ENCODE results near the gene NCK2.

The NCK2 gene

GRCh38 chr2:105778080-105778607, 33.4 kb downstream of the NCK2 start:
- H3K4me1 ChIP-seq: peaks cover 0 to 51% (median 21%) of the 10 kb centered on the region in 4 donors
- H3K9me3 ChIP-seq: no peaks in the 10 kb centered on the region
- no peak overlapping the region for H3K27ac ChIP-seq
- H3K27me3 ChIP-seq: no peaks in the 10 kb centered on the region
- H3K36me3 ChIP-seq: no peaks in the 10 kb centered on the region
- no peak for DNase-seq
- intact Hi-C loops (cut with DNase I; ENCODE audit: low total_unique reads): no loop called here
- no peak for TF ChIP-seq CTCF (IDR thresholded peaks at IDR 0.05)
- H3K4me3 ChIP-seq: no peak overlapping the region

DNA sequence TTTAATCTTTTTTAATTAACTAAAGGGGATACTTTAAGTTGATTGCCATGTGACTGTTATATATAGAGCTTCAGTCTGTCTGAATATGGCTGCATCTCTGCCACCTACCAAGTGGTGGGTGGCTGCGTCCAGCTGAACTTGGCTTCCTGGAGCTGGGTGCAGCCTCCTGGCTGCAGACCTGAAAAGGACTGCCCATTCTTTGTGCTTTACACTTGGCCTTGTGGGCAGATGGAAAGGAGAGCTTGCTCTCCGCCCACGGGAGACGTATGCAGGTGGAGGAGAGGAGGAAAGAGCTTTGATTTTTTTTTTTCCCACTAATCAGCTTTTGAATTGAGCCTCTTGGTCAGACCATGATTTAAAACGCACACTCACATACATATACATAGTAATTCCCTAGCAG, 34.7 kb downstream of the NCK2 start:
- H3K36me3 ChIP-seq: no peaks in the 10 kb centered on the region
- no peak overlapping the region for H3K27ac ChIP-seq
- intact Hi-C loops (cut with DNase I; ENCODE audit: low total_unique reads): no loop called here
- no peak overlapping the region for H3K4me3 ChIP-seq
- no peak for TF ChIP-seq CTCF (IDR thresholded peaks at IDR 0.05)
- no peaks in the 10 kb centered on the region for H3K9me3 ChIP-seq
- peaks cover 0 to 41% (median 18%) of the 10 kb centered on the region in 4 donors for H3K4me1 ChIP-seq
- DNase-seq: no peak
- H3K27me3 ChIP-seq: no peaks in the 10 kb centered on the region

DNA sequence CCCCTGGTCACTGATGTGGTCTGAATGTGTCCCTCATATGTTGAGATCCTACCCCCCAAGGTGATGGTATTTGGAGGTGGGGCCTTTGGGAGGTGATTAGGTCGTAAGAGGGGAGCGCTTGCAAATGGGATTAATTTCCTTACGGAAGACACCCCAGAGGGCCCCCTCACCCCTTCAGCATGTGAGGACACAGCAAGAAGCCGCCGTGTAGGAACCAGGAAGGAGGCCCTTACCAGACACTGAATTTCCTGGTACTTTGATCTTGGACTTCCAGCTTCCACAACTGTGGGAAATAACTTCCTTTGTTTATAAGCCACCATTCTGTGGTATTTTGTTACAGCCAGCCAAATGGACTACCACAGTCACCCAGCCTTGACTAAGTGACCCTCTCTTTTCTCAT, 35.9 kb downstream of the NCK2 start:
- H3K27ac ChIP-seq: no peak overlapping the region
- H3K9me3 ChIP-seq: no peaks in the 10 kb centered on the region
- no peak for DNase-seq
- H3K36me3 ChIP-seq: no peaks in the 10 kb centered on the region
- intact Hi-C loops (cut with DNase I; ENCODE audit: low total_unique reads): no loop called here
- no peaks in the 10 kb centered on the region for H3K27me3 ChIP-seq
- no peak overlapping the region for H3K4me3 ChIP-seq
- no peak for TF ChIP-seq CTCF (IDR thresholded peaks at IDR 0.05)
- H3K4me1 ChIP-seq: peaks cover 0 to 37% (median 18%) of the 10 kb centered on the region in 4 donors

DNA sequence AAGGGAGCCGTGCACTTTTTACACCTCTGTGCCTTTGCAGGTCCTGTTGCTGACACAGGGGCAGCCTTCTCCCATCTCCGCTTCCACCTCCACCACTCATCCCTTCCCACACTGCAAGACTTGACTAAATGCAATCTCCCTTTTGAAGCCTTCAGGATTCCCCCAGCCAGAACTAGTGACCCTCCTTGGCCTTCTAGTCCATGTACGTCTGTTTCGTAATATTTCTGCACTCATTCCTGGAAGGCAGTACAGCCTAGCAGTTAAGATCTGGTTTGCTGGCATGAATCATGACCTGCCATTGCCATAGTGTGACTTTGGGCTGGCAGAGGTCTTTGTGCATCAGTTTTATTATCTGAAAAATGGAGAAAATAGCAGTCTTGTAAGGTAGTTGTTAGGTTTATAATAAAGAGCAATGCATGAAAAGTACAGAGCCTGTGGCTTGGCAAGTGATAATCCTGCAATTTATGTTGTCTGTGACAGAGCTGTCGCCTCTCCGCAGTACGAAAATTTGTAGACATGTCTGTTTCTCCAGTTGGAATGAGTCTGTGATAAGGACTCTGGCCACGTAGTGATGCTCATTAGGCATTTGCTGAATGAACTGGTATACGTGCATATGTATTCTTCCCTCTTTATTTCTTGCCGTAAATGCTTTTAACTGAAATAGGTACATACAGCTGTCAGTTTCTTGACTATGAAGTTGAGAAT, 36.7 kb downstream of the NCK2 start:
- Histone ChIP-seq H3K27ac (no peak overlapping the region), H3K27me3 (no peaks in the 10 kb centered on the region), H3K4me1 (peaks cover 0 to 39% (median 16%) of the 10 kb centered on the region in 4 donors), H3K9me3 (no peaks in the 10 kb centered on the region), H3K4me3 (no peak overlapping the region), H3K36me3 (no peaks in the 10 kb centered on the region)
- DNase-seq: no peak
- intact Hi-C loops (cut with DNase I; ENCODE audit: low total_unique reads): no loop called here
- no peak for TF ChIP-seq CTCF (IDR thresholded peaks at IDR 0.05)

DNA sequence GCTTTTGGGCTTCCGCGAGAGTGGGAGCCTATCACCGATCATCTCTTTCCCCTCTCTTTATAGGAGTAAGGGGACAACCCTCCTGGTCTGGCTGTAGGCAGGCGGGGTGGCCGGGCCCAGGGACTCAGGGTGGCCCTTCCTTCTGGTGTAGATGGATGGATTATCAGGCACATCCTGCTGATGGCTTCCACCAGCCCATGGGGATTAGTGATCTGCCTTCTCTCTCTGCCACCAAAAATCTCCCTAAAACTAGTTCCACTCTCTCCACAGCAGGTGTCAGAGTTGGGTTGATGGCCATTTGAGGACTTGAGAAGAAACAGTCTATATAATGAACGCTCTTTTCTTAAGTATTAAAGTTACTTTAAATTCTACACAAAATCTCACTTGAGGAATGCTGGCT, 37.4 kb downstream of the NCK2 start:
- Histone ChIP-seq H3K9me3 (no peaks in the 10 kb centered on the region), H3K4me3 (no peak overlapping the region), H3K27me3 (no peaks in the 10 kb centered on the region), H3K4me1 (peaks cover 0 to 38% (median 16%) of the 10 kb centered on the region in 4 donors), H3K36me3 (no peaks in the 10 kb centered on the region), H3K27ac (no peak overlapping the region)
- TF ChIP-seq CTCF (IDR thresholded peaks at IDR 0.05): no peak
- no peak for DNase-seq
- intact Hi-C loops (cut with DNase I; ENCODE audit: low total_unique reads): no loop called here

Data from tibial artery (tissue), 4 donors.